GM10266 (cell line): ENCODE results near the gene NXF1.
"Not testable (repeated sequence)": the region's sequence is repeated elsewhere in the genome, so short reads cannot be mapped to it uniquely, and the experiment has no call there.

Experiments used
- DNase-seq: peaks from one replicate; pipeline ENCODE4 v3.0.0; 2012; ENCODE audit errors: extremely low spot score
- TF ChIP-seq, protein P1 (sequence below): IDR thresholded peaks from 2 replicates; pipeline ENCODE4 v1.5.1; 2012; ENCODE audit warnings: mild to moderate bottlenecking, low read depth; ENCODE audit not compliant: control insufficient read depth, insufficient read depth; ENCODE audit errors: missing control alignments

The NXF1 gene

GRCh38 chr11:62757846-62758788, 47.1 kb downstream of the NXF1 start:
- DNase-seq, result no peak
- TF ChIP-seq, protein P1, sequence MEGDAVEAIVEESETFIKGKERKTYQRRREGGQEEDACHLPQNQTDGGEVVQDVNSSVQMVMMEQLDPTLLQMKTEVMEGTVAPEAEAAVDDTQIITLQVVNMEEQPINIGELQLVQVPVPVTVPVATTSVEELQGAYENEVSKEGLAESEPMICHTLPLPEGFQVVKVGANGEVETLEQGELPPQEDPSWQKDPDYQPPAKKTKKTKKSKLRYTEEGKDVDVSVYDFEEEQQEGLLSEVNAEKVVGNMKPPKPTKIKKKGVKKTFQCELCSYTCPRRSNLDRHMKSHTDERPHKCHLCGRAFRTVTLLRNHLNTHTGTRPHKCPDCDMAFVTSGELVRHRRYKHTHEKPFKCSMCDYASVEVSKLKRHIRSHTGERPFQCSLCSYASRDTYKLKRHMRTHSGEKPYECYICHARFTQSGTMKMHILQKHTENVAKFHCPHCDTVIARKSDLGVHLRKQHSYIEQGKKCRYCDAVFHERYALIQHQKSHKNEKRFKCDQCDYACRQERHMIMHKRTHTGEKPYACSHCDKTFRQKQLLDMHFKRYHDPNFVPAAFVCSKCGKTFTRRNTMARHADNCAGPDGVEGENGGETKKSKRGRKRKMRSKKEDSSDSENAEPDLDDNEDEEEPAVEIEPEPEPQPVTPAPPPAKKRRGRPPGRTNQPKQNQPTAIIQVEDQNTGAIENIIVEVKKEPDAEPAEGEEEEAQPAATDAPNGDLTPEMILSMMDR, result no peak

- no peak for DNase-seq
- TF ChIP-seq, protein P1, result no peak
Measured at GRCh38 chr11:62755086-62755615, 50.1 kb downstream of the NXF1 start.

DNA sequence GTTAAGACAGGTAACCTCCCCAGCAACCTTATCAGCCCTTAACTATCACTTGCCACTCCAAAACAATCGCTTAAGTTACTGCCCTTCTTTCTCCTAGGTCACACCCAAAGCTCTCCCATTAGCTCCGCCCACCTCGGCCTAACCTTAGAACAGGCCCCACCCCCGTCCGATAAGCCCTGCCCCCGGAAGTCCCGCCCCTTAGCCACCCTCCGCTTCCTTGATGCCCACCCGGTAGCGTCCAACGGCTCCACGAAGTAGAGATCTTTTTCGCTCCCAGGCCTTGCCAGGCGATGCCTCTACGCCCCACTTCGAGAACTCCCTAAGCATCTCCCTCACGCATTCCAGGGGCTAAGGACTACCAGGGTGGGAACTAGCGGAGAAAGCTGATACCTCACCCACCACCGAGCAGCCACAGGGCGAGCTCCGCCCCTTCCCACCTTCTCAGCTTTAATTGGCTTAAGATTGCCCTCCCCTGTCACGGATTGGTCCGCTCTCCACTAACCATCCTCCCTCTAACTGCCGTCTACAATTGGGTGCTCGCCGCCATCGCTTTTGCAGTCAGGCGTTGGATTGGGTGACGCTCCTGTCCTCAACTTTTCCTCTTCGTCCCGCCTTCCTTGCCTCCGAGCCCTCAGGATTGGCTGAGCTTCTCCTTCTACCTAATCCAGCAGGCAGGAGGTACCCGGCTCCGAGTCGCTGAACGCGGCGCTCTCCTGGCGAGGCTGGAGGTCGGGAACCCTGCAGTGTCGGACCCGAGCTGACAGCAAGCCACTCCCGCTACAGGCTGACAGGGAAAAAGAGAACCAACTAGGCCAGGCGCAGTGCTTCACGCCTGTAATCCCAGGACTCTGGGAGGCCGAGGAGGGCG, 51.3 kb downstream of the NXF1 start, which contains the start of gene ZBTB3:
Gene ZBTB3, minus strand, starts transcription at position 425 of the 868 bp plus-strand sequence. CDS start 496 bp downstream, outside the sequence.
- TF ChIP-seq, protein P1, result no peak
- peak; percentile 90 for DNase-seq

DNA sequence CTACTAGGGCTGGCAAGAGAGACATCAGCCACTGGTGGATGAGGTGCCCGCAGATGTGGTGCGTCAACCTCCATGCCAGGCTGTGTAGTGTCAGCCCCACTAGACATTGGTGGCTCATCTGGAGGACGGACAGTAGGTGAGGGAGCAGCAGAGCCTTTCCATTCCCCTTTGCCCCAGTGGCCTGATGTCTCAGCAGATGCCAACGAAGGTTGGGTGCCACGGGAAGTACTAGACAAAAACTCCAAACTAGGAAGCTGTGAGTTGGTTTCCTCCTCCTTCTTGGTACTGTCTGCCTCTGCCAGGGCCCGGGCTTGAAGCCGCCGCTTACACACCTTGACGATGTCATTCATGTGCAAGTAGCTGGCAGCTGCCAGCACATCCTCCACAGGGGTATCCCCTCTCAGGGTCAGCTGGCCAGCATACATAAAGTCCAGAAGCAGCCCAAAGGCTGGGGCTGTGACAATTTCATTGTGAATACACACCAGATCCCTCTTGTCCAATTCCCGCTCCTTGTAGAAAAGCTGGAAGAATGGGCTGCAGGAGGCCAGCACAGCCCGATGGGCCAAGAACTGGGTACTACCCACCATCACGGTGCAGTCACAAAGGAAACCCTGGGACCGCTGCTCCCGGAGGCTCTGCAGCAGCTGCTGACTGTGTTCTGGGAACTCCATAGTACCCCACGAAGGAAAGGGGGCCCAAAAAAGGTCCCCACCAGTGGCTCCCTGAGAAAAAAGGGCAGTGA, 52.1 kb downstream of the NXF1 start:
- TF ChIP-seq, protein P1, result no peak
- no peak for DNase-seq

GRCh38 chr11:62752177-62752785, 53.0 kb downstream of the NXF1 start:
- DNase-seq, result no peak
- TF ChIP-seq, protein P1, result no peak

DNA sequence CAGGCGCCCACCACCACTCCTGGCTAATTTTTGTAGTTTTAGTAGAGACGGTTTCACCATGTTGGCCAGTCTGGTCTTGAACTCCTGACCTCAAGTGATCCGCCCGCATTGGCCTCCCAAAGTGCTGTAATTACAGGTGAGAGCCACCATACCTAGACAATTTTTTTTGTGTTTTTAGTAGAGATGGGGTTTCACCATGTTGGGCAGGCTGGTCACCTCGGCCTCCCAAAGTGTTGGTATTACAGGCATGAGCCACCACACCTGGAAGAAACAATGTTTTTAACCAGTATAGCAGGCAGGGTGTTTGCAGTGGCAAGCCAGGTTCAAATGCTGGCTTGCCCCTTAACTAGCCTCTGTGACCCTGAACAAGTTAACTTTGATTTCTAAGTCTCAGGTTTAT, 55.3 kb downstream of the NXF1 start:
- not testable (repeated sequence) for DNase-seq
